ENCODE results near the gene EXOC6B.
A peak's percentile ranks its signal among the peaks of the same experiment; 100 is the strongest.

The EXOC6B gene

GRCh38 chr2:72613931-72614330 lies 211.9 kb downstream of the EXOC6B start:
- Histone ChIP-seq H2AFZ (no peak overlapping the region), H3K9me3 (ENCODE audit: control insufficient read depth, low read length) (no peaks in the 10 kb centered on the region), H3K36me3 (ENCODE audit: control insufficient read depth, insufficient read depth, low read length) (no peaks in the 10 kb centered on the region), H3K4me1 (no peaks in the 10 kb centered on the region), H3K27me3 (ENCODE audit: control insufficient read depth, insufficient read depth, low read length) (no peaks in the 10 kb centered on the region), H3K79me2 (no peaks in the 10 kb centered on the region), H3K4me3 (ENCODE audit: low read depth, low read length) (no peak overlapping the region), H3K4me2 (ENCODE audit: low read length) (no peak overlapping the region), H3K27ac (no peak overlapping the region), H3K9ac (no peak overlapping the region)
- TF ChIP-seq CTCF (IDR thresholded peaks at IDR 0.05): no peak

- no peak overlapping the region for H3K9ac ChIP-seq
- no peaks in the 10 kb centered on the region for H3K27me3 ChIP-seq (ENCODE audit: control insufficient read depth, insufficient read depth, low read length)
- TF ChIP-seq CTCF (IDR thresholded peaks at IDR 0.05): no peak
- H3K4me3 ChIP-seq (ENCODE audit: low read depth, low read length): no peak overlapping the region
- no peaks in the 10 kb centered on the region for H3K36me3 ChIP-seq (ENCODE audit: control insufficient read depth, insufficient read depth, low read length)
- no peaks in the 10 kb centered on the region for H3K9me3 ChIP-seq (ENCODE audit: control insufficient read depth, low read length)
- no peak overlapping the region for H3K4me2 ChIP-seq (ENCODE audit: low read length)
- no peaks in the 10 kb centered on the region for H3K79me2 ChIP-seq
- H3K27ac ChIP-seq: no peak overlapping the region
- no peak overlapping the region for H2AFZ ChIP-seq
- no peaks in the 10 kb centered on the region for H3K4me1 ChIP-seq
These were observed 213.1 kb downstream of the EXOC6B start for GRCh38 chr2:72612614-72613160.

DNA sequence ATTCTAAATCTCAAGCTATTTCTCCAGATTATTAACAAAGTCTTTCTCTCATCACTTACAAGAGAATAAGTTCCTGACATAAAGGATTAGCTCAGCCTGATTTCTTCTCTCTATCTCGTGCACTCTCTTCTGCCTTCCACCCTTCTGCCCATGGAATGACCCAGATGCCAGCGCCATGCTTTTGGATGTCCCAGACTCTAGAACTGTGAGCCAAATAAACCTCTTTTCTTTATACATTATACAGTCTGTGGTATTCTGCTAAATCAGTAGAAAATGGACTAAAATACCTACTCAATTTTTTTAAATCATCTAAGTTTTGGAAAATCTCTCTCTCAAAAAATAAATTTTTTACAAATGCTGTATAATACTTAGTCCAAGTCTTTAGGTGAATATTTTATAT lies 218.6 kb downstream of the EXOC6B start:
- no peak overlapping the region for H3K4me3 ChIP-seq (ENCODE audit: low read depth, low read length)
- TF ChIP-seq CTCF (IDR thresholded peaks at IDR 0.05): no peak

DNA sequence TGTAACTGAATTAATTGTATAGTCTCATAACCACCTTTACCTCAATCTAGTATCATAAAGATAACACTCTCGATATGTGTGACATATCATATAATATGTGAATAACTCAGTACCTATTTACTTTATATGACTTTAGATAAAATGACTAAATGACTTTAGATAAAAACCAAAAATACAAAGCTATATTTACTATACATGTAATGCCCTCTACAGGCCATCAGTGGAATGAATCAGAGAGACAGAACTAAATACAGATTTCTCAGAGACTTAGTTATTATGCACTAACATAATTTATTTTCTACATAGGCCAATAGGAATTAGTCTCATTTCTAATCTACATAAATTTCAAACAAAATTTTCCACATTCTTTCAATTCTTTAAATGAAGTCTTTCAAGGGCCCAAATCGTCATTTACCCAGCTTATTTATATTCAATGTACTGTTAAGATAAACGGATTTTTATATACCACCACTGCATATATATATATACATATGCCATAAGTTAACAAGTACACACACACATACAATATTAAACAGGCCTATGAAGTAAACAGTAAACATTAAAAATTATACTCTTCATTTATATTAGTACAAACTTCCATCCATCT lies 219.9 kb downstream of the EXOC6B start:
- Histone ChIP-seq H3K4me1 (peaks cover 9% of the 10 kb centered on the region), H3K9ac (no peak overlapping the region), H3K27me3 (ENCODE audit: control insufficient read depth, insufficient read depth, low read length) (no peaks in the 10 kb centered on the region), H3K4me2 (ENCODE audit: low read length) (no peak overlapping the region), H3K27ac (no peak overlapping the region), H3K79me2 (no peaks in the 10 kb centered on the region), H3K4me3 (ENCODE audit: low read depth, low read length) (no peak overlapping the region), H2AFZ (no peak overlapping the region), H3K9me3 (ENCODE audit: control insufficient read depth, low read length) (no peaks in the 10 kb centered on the region), H3K36me3 (ENCODE audit: control insufficient read depth, insufficient read depth, low read length) (no peaks in the 10 kb centered on the region)
- peak; percentile 52 for TF ChIP-seq CTCF (IDR thresholded peaks at IDR 0.05)

More for the DNA sequence above, 218.6 kb downstream of the EXOC6B start:
- no peak overlapping the region for H2AFZ ChIP-seq
- no peaks in the 10 kb centered on the region for H3K27me3 ChIP-seq (ENCODE audit: control insufficient read depth, insufficient read depth, low read length)
- peaks cover 9% of the 10 kb centered on the region for H3K4me1 ChIP-seq
- H3K36me3 ChIP-seq (ENCODE audit: control insufficient read depth, insufficient read depth, low read length): no peaks in the 10 kb centered on the region
- H3K27ac ChIP-seq: no peak overlapping the region
- no peaks in the 10 kb centered on the region for H3K79me2 ChIP-seq
- no peak overlapping the region for H3K9ac ChIP-seq
- no peaks in the 10 kb centered on the region for H3K9me3 ChIP-seq (ENCODE audit: control insufficient read depth, low read length)
- no peak overlapping the region for H3K4me2 ChIP-seq (ENCODE audit: low read length)

DNA sequence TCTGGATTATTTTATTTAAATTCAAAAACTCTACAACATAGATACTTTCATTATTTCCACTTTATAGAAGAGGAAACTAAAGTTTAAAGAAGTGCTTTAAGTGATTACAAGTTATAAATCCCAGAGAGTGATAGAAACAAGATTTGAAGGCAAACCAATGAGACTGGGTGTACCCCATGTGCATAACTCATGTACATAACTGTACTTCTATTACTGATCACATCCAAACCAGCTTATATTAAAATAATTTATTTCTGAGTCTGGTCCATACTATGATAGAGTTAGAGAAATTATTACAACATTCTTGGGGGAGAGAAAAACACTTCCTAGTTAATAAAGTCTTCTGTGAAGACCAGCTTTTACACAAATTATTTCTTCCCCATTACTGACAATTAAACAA lies 221.4 kb downstream of the EXOC6B start:
- no peak overlapping the region for H3K4me2 ChIP-seq (ENCODE audit: low read length)
- no peaks in the 10 kb centered on the region for H3K36me3 ChIP-seq (ENCODE audit: control insufficient read depth, insufficient read depth, low read length)
- peaks cover 9% of the 10 kb centered on the region for H3K4me1 ChIP-seq
- no peak for TF ChIP-seq CTCF (IDR thresholded peaks at IDR 0.05)
- no peak overlapping the region for H3K4me3 ChIP-seq (ENCODE audit: low read depth, low read length)
- H3K79me2 ChIP-seq: no peaks in the 10 kb centered on the region
- no peak overlapping the region for H3K27ac ChIP-seq
- H2AFZ ChIP-seq: no peak overlapping the region
- H3K9ac ChIP-seq: no peak overlapping the region
- H3K9me3 ChIP-seq (ENCODE audit: control insufficient read depth, low read length): no peaks in the 10 kb centered on the region
- H3K27me3 ChIP-seq (ENCODE audit: control insufficient read depth, insufficient read depth, low read length): no peaks in the 10 kb centered on the region

All from parathyroid adenoma (tissue), 2 donors.